Measurements from ENCODE around the gene FAM107A. TPM values are rescaled to one million over a fixed set of nuclear protein-coding genes. Genes with fewer than 3 reads are reported as not detected.
A peak's percentile ranks its signal among the peaks of the same experiment; 100 is the strongest.

FAM107A gene
- polyA plus RNA-seq, 1 donor from 2014 or later = 0.16 TPM

DNA sequence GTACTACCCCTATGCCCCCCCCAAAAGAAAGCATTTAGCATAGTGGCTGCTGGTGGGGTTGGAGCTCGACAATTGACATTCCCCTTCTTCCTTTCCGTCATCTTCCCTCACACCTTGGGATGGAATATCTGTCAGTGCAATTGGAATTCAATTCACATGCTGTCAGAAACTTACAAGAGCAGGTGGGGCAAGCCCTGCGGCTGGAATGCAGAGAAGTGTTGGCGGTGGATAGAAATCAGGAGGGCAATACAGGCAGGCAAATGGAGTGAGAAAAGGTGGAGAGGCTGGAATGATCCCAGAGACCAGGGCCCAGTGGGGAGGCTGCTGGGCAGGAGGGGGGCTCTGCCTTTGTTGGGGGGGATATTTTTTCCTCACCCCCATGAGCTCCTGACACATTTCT lies 45.2 kb upstream of the FAM107A start:
- no peaks in the 10 kb centered on the region for H3K36me3 ChIP-seq (ENCODE audit: insufficient read depth, low read length)
- no peaks in the 10 kb centered on the region for H3F3A ChIP-seq (ENCODE audit: insufficient read depth, low read length, poor library complexity, severe bottlenecking)
- no peak overlapping the region for H3K4me3 ChIP-seq (ENCODE audit: low read length)
- H4K20me1 ChIP-seq (ENCODE audit: insufficient read depth) = no peaks in the 10 kb centered on the region
- no peak overlapping the region for H3K27ac ChIP-seq (ENCODE audit: low read length)
- H3K79me2 ChIP-seq (replicated peaks; ENCODE audit: insufficient read depth, low read length) = no peaks in the 10 kb centered on the region
- peak; percentile 15 for TF ChIP-seq EP300 (conservative IDR thresholded peaks at IDR 0.05; ENCODE audit: poor library complexity, severe bottlenecking)
- no peak for TF ChIP-seq POLR2AphosphoS5 (IDR thresholded peaks at IDR 0.05)
- TF ChIP-seq, protein P1, sequence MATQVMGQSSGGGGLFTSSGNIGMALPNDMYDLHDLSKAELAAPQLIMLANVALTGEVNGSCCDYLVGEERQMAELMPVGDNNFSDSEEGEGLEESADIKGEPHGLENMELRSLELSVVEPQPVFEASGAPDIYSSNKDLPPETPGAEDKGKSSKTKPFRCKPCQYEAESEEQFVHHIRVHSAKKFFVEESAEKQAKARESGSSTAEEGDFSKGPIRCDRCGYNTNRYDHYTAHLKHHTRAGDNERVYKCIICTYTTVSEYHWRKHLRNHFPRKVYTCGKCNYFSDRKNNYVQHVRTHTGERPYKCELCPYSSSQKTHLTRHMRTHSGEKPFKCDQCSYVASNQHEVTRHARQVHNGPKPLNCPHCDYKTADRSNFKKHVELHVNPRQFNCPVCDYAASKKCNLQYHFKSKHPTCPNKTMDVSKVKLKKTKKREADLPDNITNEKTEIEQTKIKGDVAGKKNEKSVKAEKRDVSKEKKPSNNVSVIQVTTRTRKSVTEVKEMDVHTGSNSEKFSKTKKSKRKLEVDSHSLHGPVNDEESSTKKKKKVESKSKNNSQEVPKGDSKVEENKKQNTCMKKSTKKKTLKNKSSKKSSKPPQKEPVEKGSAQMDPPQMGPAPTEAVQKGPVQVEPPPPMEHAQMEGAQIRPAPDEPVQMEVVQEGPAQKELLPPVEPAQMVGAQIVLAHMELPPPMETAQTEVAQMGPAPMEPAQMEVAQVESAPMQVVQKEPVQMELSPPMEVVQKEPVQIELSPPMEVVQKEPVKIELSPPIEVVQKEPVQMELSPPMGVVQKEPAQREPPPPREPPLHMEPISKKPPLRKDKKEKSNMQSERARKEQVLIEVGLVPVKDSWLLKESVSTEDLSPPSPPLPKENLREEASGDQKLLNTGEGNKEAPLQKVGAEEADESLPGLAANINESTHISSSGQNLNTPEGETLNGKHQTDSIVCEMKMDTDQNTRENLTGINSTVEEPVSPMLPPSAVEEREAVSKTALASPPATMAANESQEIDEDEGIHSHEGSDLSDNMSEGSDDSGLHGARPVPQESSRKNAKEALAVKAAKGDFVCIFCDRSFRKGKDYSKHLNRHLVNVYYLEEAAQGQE (IDR thresholded peaks at IDR 0.05; ENCODE audit: borderline replicate concordance) = peak; percentile 46
- H2AFZ ChIP-seq (ENCODE audit: low read depth, low read length) = no peak overlapping the region
- H3K27me3 ChIP-seq (ENCODE audit: insufficient read depth, low read depth, low read length) = no peaks in the 10 kb centered on the region
- no peaks in the 10 kb centered on the region for H3K9me3 ChIP-seq (ENCODE audit: low read length)
- H3K4me2 ChIP-seq (ENCODE audit: low read length) = no peak overlapping the region
- no peaks in the 10 kb centered on the region for H3K9me2 ChIP-seq (ENCODE audit: insufficient read depth, low read length)
- no peak overlapping the region for H3K9ac ChIP-seq (ENCODE audit: low read length)

DNA sequence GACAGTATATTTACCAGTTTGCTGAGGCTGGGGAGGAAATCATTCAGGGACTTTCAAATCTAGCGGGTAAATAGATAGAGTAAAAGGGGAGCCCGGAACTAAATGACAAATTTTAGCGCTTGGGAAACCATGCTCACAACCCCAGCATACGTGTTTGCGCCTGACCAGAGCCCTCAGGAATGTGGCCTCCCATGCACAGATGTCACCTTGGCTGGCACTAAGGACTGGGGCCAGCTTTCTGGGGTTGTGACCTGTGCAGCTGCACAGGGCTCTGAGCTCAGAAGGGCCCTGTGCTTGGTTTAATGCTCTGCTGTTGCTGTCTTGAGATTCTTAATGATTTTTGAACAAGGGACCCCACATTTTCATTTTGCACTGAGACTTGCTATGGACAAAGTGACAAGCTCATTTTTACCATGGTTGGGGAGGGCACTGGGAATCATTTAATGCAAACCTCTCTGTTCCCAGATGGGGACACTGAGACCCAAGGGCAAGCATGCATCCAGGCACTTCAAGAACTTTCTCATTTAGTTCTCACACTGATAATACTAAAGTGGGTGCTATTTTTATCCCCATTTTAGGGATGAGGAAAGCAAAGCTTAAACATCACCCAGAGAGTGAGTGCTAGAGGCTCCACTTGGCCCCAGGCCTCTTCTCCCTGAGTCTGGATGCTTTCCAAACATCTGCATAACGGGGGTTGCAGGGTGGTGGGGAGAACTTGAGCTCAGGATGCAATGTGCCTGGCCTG lies 44.1 kb upstream of the FAM107A start:
- H4K20me1 ChIP-seq (ENCODE audit: insufficient read depth) = no peaks in the 10 kb centered on the region
- H3K4me2 ChIP-seq (ENCODE audit: low read length) = no peak overlapping the region
- H3K79me2 ChIP-seq (replicated peaks; ENCODE audit: insufficient read depth, low read length) = no peaks in the 10 kb centered on the region
- H3K9me2 ChIP-seq (ENCODE audit: insufficient read depth, low read length) = no peaks in the 10 kb centered on the region
- TF ChIP-seq, protein P2, sequence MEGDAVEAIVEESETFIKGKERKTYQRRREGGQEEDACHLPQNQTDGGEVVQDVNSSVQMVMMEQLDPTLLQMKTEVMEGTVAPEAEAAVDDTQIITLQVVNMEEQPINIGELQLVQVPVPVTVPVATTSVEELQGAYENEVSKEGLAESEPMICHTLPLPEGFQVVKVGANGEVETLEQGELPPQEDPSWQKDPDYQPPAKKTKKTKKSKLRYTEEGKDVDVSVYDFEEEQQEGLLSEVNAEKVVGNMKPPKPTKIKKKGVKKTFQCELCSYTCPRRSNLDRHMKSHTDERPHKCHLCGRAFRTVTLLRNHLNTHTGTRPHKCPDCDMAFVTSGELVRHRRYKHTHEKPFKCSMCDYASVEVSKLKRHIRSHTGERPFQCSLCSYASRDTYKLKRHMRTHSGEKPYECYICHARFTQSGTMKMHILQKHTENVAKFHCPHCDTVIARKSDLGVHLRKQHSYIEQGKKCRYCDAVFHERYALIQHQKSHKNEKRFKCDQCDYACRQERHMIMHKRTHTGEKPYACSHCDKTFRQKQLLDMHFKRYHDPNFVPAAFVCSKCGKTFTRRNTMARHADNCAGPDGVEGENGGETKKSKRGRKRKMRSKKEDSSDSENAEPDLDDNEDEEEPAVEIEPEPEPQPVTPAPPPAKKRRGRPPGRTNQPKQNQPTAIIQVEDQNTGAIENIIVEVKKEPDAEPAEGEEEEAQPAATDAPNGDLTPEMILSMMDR (IDR thresholded peaks at IDR 0.05; ENCODE audit: poor library complexity, severe bottlenecking) = no peak
- no peak for TF ChIP-seq EP300 (conservative IDR thresholded peaks at IDR 0.05; ENCODE audit: poor library complexity, severe bottlenecking)
- no peak for TF ChIP-seq RAD21 (conservative IDR thresholded peaks at IDR 0.05)
- TF ChIP-seq MXI1 (conservative IDR thresholded peaks at IDR 0.05; ENCODE audit: poor library complexity, severe bottlenecking) = no peak
- no peak for TF ChIP-seq SMC3 (conservative IDR thresholded peaks at IDR 0.05; ENCODE audit: poor library complexity)
- TF ChIP-seq, protein P1 (IDR thresholded peaks at IDR 0.05; ENCODE audit: borderline replicate concordance) = no peak
- no peak for TF ChIP-seq EZH2 (IDR thresholded peaks at IDR 0.05; ENCODE audit: borderline replicate concordance, insufficient read depth, low read length, poor library complexity, severe bottlenecking)
- TF ChIP-seq POLR2AphosphoS5 (IDR thresholded peaks at IDR 0.05) = no peak
- no peak for TF ChIP-seq TAF1 (IDR thresholded peaks at IDR 0.05; ENCODE audit: low read depth)
- no peaks in the 10 kb centered on the region for H3K36me3 ChIP-seq (ENCODE audit: insufficient read depth, low read length)
- H3K9me3 ChIP-seq (ENCODE audit: low read length) = no peaks in the 10 kb centered on the region
- no peak overlapping the region for H3K9ac ChIP-seq (ENCODE audit: low read length)
- H3K27ac ChIP-seq (ENCODE audit: low read length) = no peak overlapping the region
- no peaks in the 10 kb centered on the region for H3K27me3 ChIP-seq (ENCODE audit: insufficient read depth, low read depth, low read length)
- H3K4me3 ChIP-seq (ENCODE audit: low read length) = no peak overlapping the region
- no peaks in the 10 kb centered on the region for H3F3A ChIP-seq (ENCODE audit: insufficient read depth, low read length, poor library complexity, severe bottlenecking)
- H2AFZ ChIP-seq (ENCODE audit: low read depth, low read length) = no peak overlapping the region

Data from neural cell (in vitro differentiated cells).